Testis (tissue), 2 donors: ENCODE data around the gene HAPLN3.

Source experiments
- CTCF ChIP-seq, 3 experiments: fragments of 450-650 bp in 2 of 3; fragments of 200-600 bp in 1 of 3; sonication (generic) in 1 of 3; IDR thresholded peaks; one replicate each; pipeline ENCODE4 v1.5.1; 2016 to 2019; ENCODE audit warnings: antibody characterized with exemption in 3 of 3, mild to moderate bottlenecking in 2 of 3, moderate library complexity in 1 of 3
- POLR2A ChIP-seq: fragments of 450-650 bp; IDR thresholded peaks from one replicate; pipeline ENCODE4 v1.6.1; 2017; ENCODE audit warnings: antibody characterized with exemption, mild to moderate bottlenecking, moderate library complexity

- no peak for TF ChIP-seq CTCF (IDR thresholded peaks at IDR 0.05)
- no peak for TF ChIP-seq POLR2A
These were observed 13.6 kb upstream of the HAPLN3 start for GRCh38 chr15:88908697-88909621.
